Glutamatergic neuron (in vitro differentiated cells): ENCODE measurements around the gene PCDHA12. TPM values are rescaled to one million over a fixed set of nuclear protein-coding genes. Genes with fewer than 3 reads are reported as not detected.
"Not testable (repeated sequence)": the region's sequence is repeated elsewhere in the genome, so short reads cannot be mapped to it uniquely, and the experiment has no call there.

Experiments
- DNase-seq: peaks from one replicate; pipeline ENCODE4 v3.0.0; 2022
- H3K27ac Mint-ChIP-seq: one replicate; pipeline ENCODE4 v1.8.0; 2020; ENCODE audit warnings: mild to moderate bottlenecking, mixed read lengths, inconsistent platforms; ENCODE audit not compliant: unreplicated experiment
- H3K27me3 Mint-ChIP-seq: one replicate; pipeline ENCODE4 v1.8.0; 2020; ENCODE audit warnings: mild to moderate bottlenecking, moderate library complexity, mixed read lengths, inconsistent platforms; ENCODE audit not compliant: unreplicated experiment
- H3K36me3 Mint-ChIP-seq: one replicate; pipeline ENCODE4 v1.8.0; 2020; ENCODE audit warnings: mild to moderate bottlenecking, mixed read lengths, inconsistent platforms; ENCODE audit not compliant: unreplicated experiment
- H3K4me1 Mint-ChIP-seq: one replicate; pipeline ENCODE4 v1.8.0; 2020; ENCODE audit warnings: mild to moderate bottlenecking, low read depth, mixed read lengths, inconsistent platforms; ENCODE audit not compliant: unreplicated experiment
- H3K4me3 Mint-ChIP-seq: one replicate; pipeline ENCODE4 v1.8.0; 2020; ENCODE audit warnings: mild to moderate bottlenecking, mixed read lengths, inconsistent platforms; ENCODE audit not compliant: unreplicated experiment
- H3K9me3 Mint-ChIP-seq: one replicate; pipeline ENCODE4 v1.8.0; 2020; ENCODE audit warnings: mild to moderate bottlenecking, moderate library complexity, mixed read lengths, inconsistent platforms; ENCODE audit not compliant: unreplicated experiment
- total RNA-seq: library from RNA; stranded (reverse); fragmentation: NEBNext Ultra II Directional; extraction: Animal tissue kit (Norgen Biotek cat#: 25700); gene quantifications from one replicate; pipeline ENCODE4 v1.2.1, GENCODE V29; 2021; ENCODE audit not compliant: unreplicated experiment
- TF ChIP-seq, protein P1 (sequence below): fragments of 200-600 bp; sonication (generic); IDR thresholded peaks from one replicate; pipeline ENCODE4 v1.5.0; 2021; ENCODE audit not compliant: partially characterized antibody, unreplicated experiment

Gene PCDHA12
- total RNA-seq, 1 donor from 2014 or later, result 32.4 TPM

- no peak for DNase-seq
- Mint-ChIP-seq H3K4me3 (peak within 1 kb of the TSS; percentile 88), H3K27ac (peak within 1 kb of the TSS; percentile 92)
Measured at GRCh38 chr5:140833993-140834392, 41.1 kb upstream of the PCDHA12 start, which contains the start of gene PCDHA7. TSS of gene PCDHA7 (plus strand) at chr5:140834269. CDS start at chr5:140834384, 115 bp downstream.

GRCh38 chr5:140834439-140835008 lies 40.6 kb upstream of the PCDHA12 start:
- H3K4me3 Mint-ChIP-seq, result peak overlapping the region; percentile 88
- H3K4me1 Mint-ChIP-seq, DNase-seq, H3K27me3 Mint-ChIP-seq: not testable (repeated sequence)
- peaks cover 22% of the 10 kb centered on the region for H3K9me3 Mint-ChIP-seq
- H3K36me3 Mint-ChIP-seq, result peaks cover 51% of the 10 kb centered on the region
- H3K27ac Mint-ChIP-seq, result peak overlapping the region; percentile 92

More at GRCh38 chr5:140833993-140834392, 41.1 kb upstream of the PCDHA12 start, which contains the start of gene PCDHA7:
- H3K4me1 Mint-ChIP-seq, result peaks cover 2% of the 10 kb centered on the region
- peaks cover 56% of the 10 kb centered on the region for H3K36me3 Mint-ChIP-seq
- TF ChIP-seq, protein P1, sequence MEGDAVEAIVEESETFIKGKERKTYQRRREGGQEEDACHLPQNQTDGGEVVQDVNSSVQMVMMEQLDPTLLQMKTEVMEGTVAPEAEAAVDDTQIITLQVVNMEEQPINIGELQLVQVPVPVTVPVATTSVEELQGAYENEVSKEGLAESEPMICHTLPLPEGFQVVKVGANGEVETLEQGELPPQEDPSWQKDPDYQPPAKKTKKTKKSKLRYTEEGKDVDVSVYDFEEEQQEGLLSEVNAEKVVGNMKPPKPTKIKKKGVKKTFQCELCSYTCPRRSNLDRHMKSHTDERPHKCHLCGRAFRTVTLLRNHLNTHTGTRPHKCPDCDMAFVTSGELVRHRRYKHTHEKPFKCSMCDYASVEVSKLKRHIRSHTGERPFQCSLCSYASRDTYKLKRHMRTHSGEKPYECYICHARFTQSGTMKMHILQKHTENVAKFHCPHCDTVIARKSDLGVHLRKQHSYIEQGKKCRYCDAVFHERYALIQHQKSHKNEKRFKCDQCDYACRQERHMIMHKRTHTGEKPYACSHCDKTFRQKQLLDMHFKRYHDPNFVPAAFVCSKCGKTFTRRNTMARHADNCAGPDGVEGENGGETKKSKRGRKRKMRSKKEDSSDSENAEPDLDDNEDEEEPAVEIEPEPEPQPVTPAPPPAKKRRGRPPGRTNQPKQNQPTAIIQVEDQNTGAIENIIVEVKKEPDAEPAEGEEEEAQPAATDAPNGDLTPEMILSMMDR, result no peak
- H3K27me3 Mint-ChIP-seq, result peaks cover 5% of the 10 kb centered on the region
- H3K9me3 Mint-ChIP-seq, result peaks cover 22% of the 10 kb centered on the region

- H3K4me1 Mint-ChIP-seq, result no peaks in the 10 kb centered on the region
- H3K4me3 Mint-ChIP-seq, result no peak overlapping the region
- H3K36me3 Mint-ChIP-seq, result peaks cover 59% of the 10 kb centered on the region
- H3K27ac Mint-ChIP-seq, result no peak overlapping the region
- peaks cover 5% of the 10 kb centered on the region for H3K27me3 Mint-ChIP-seq
- peaks cover 18% of the 10 kb centered on the region for H3K9me3 Mint-ChIP-seq
- DNase-seq, result no peak
- TF ChIP-seq, protein P1, result no peak
Measured at GRCh38 chr5:140835622-140836510, 39.2 kb upstream of the PCDHA12 start.

- Mint-ChIP-seq H3K27me3 (peaks cover 3% of the 10 kb centered on the region), H3K4me1 (no peaks in the 10 kb centered on the region), H3K36me3 (peaks cover 42% of the 10 kb centered on the region), H3K27ac (no peak within 1 kb of the TSS), H3K4me3 (no peak within 1 kb of the TSS), H3K9me3 (peaks cover 8% of the 10 kb centered on the region)
- TF ChIP-seq, protein P1, result no peak
- DNase-seq, result no peak
Measured at GRCh38 chr5:140840978-140841962, 33.8 kb upstream of the PCDHA12 start, which contains the start of gene PCDHA8. TSS of gene PCDHA8 (plus strand) at chr5:140841187. CDS start at chr5:140841322, 135 bp downstream.
